ENCODE results near the gene TAMALIN. TPM values are rescaled to one million over a fixed set of nuclear protein-coding genes. Genes with fewer than 3 reads are reported as not detected.

The TAMALIN gene
- total and polyA plus RNA-seq, 2 of the 4 experiments (the other 2 are of a cell fraction), result 2.7 to 5.3 TPM

DNA sequence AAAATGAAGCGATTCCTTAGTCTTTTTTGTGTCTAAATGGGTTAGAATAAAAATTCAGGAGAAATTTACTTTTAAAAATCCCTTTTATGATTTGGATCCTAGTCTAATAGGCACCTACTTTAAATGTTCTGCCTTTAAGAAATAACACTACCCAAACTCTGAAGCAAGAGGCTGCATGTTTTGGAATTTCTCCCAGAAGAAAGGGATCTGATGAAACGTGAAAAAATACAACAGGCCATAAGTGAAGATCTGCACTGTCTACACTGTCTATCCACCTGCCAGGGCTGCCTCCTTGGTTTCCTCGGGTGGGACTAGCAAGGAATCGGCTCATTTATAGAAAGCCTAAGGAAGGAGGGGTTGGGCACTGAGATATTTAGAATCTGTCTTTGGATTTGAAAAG, 33.2 kb upstream of the TAMALIN start:
- DNase-seq (peak; percentile 50), ATAC-seq (ENCODE audit: low read depth) (no peak)
- H3K9me1 ChIP-seq (ENCODE audit: insufficient read depth, low read length), result peaks cover 40% of the 10 kb centered on the region
- H3K56ac ChIP-seq (ENCODE audit: extremely low read depth, insufficient read depth, low read length), result no peak overlapping the region
- H3K14ac ChIP-seq (replicated peaks; ENCODE audit: low read depth, low read length), result peak overlapping the region; percentile 72
- H3K9me3 ChIP-seq (ENCODE audit: control insufficient read depth, insufficient read depth, low read length), result no peaks in the 10 kb centered on the region
- no CpG with 5 or more reads among the region's 4 CpGs for WGBS, 2 experiments (ENCODE audit: extremely low coverage in 2 of 2, insufficient read length in 1 of 2)
- peak overlapping the region; percentile 83 for H2BK5ac ChIP-seq (ENCODE audit: low read depth, low read length, poor library complexity, severe bottlenecking)
- H4K91ac ChIP-seq (ENCODE audit: insufficient read depth, low read depth, low read length), result peak overlapping the region; percentile 86; the same call in 1 of the 2 replicates
- H3K4ac ChIP-seq (ENCODE audit: low read depth, low read length), result peak overlapping the region; percentile 97
- H4K20me1 ChIP-seq (ENCODE audit: insufficient read depth, low read length), result peaks cover 15% of the 10 kb centered on the region
- no peak overlapping the region for H2AFZ ChIP-seq (replicated peaks; ENCODE audit: low read length, poor library complexity)
- H3K23ac ChIP-seq (ENCODE audit: low read depth, low read length), result peak overlapping the region; percentile 31; the same call in 1 of the 2 replicates
- peak overlapping the region; percentile 93; the same call in 1 of the 2 replicates for H2AK5ac ChIP-seq (ENCODE audit: low read depth, low read length)
- intact Hi-C loops (cut with micrococcal nuclease) (no loop called here), in situ Hi-C loops (cut with MboI; ENCODE audit: low sequenced_read_pairs) (no loop called here), dilution Hi-C loops (cut with HindIII; ENCODE audit: low sequenced_read_pairs, unreplicated experiment) (loop anchor here (25.0 kb wide), 1 partner anchor 111 kb away; no protein-coding TSS in a partner anchor)
- H2AK9ac ChIP-seq (replicated peaks; ENCODE audit: low read depth, low read length, poor library complexity), result peak overlapping the region; percentile 60
- H3K79me1 ChIP-seq (ENCODE audit: low read depth in 1 of 2, low read length in 2 of 2), result peaks cover 38 to 92% of the 10 kb centered on the region in 2 experiments
- ChIA-PET CTCF (interaction anchor here (1.2 kb wide), 1 partner anchor 20 kb away, joined by 4 read pairs; no protein-coding TSS in a partner anchor), POLR2A (ENCODE audit: unreplicated experiment) (no interaction called here)
- H2BK120ac ChIP-seq (ENCODE audit: low read depth, low read length), result peak overlapping the region; percentile 95
- peaks cover 24% of the 10 kb centered on the region for H3K36me3 ChIP-seq (ENCODE audit: control insufficient read depth, insufficient read depth, low read length)
- H3K27me3 ChIP-seq (ENCODE audit: control insufficient read depth, insufficient read depth, low read length), result no peaks in the 10 kb centered on the region
- no TSS peak for BruUV-seq (replicated peaks)
- no peak overlapping the region for H3K9ac ChIP-seq (ENCODE audit: low read depth, low read length)
- H3K27ac ChIP-seq (ENCODE audit: insufficient read depth, low read length), result no peak overlapping the region
- H3K18ac ChIP-seq (ENCODE audit: low read depth, low read length), result no peak overlapping the region
- peaks cover 38% of the 10 kb centered on the region for H3K4me1 ChIP-seq (ENCODE audit: control insufficient read depth, insufficient read depth, low read length)
- H4K8ac ChIP-seq (ENCODE audit: low read depth in 2 of 2, low read length in 2 of 2), result peak overlapping the region in 1 of 2 experiments; percentile 61; a peak in 1 of 4 replicates
- no peak overlapping the region for H3K4me2 ChIP-seq (ENCODE audit: low read depth, low read length)
- H2BK20ac ChIP-seq (ENCODE audit: low read depth, low read length), result peak overlapping the region; percentile 71
- no peak overlapping the region for H3K4me3 ChIP-seq (ENCODE audit: insufficient read depth, low read depth, low read length)
- TF ChIP-seq CEBPB (IDR thresholded peaks at IDR 0.05; ENCODE audit: low read depth, low read length) (0 out of 2 replicates have a peak, but pooled peaks have one; percentile 25), MAZ (IDR thresholded peaks at IDR 0.05; ENCODE audit: borderline replicate concordance, low read depth, low read length) (no peak)
- H2BK15ac ChIP-seq (ENCODE audit: low read depth, low read length), result peak overlapping the region; percentile 46; the same call in 2 of the 3 replicates
- no peak overlapping the region for H4K5ac ChIP-seq (ENCODE audit: low read depth, low read length)
